Osteoblast (primary cell): Measurements from ENCODE around the gene UNC13A. TPM values are rescaled to one million over a fixed set of nuclear protein-coding genes. Genes with fewer than 3 reads are reported as not detected.

Experiments
- DNase-seq: peaks from one replicate; pipeline ENCODE4 v3.0.0; 2011; ENCODE audit warnings: low spot score, mixed read lengths; ENCODE audit not compliant: insufficient read length; ENCODE audit errors: missing footprints
- H2AFZ ChIP-seq: 2 replicates; pipeline ENCODE4 v1.6.0; 2011; ENCODE audit warnings: mild to moderate bottlenecking, low read length
- H3K27ac ChIP-seq: 2 replicates; pipeline ENCODE4 v1.5.1; 2011; ENCODE audit warnings: mild to moderate bottlenecking, low read depth, low read length, moderate library complexity
- H3K27me3 ChIP-seq: 2 replicates; pipeline ENCODE4 v1.6.0; 2012; ENCODE audit warnings: mild to moderate bottlenecking, control low read depth, inconsistent platforms, low read length, moderate library complexity; ENCODE audit not compliant: insufficient read depth
- H3K36me3 ChIP-seq: 2 replicates; pipeline ENCODE4 v1.5.1; 2011; ENCODE audit warnings: mild to moderate bottlenecking, low read length, control low read depth, moderate library complexity; ENCODE audit not compliant: insufficient read depth
- H3K4me1 ChIP-seq: 2 replicates; pipeline ENCODE4 v1.5.1; 2011; ENCODE audit warnings: mild to moderate bottlenecking, low read length, control low read depth, moderate library complexity; ENCODE audit not compliant: insufficient read depth
- H3K4me2 ChIP-seq: 2 replicates; pipeline ENCODE4 v1.6.0; 2011; ENCODE audit warnings: mild to moderate bottlenecking, low read length; ENCODE audit not compliant: insufficient read depth
- H3K4me3 ChIP-seq: fragments of 200-600 bp; sonication (generic); 3 replicates; pipeline ENCODE4 v1.5.1; 2012; ENCODE audit warnings: mild to moderate bottlenecking, low read length, inconsistent platforms; ENCODE audit not compliant: insufficient read depth
- H3K79me2 ChIP-seq: 2 replicates; pipeline ENCODE4 v1.6.0; 2012; ENCODE audit warnings: mild to moderate bottlenecking, low read length, control low read depth, inconsistent platforms; ENCODE audit not compliant: insufficient read depth
- H3K9me3 ChIP-seq: 2 replicates; pipeline ENCODE4 v1.5.1; 2011; ENCODE audit warnings: low read depth, low read length, control low read depth
- H4K20me1 ChIP-seq: 2 replicates; pipeline ENCODE4 v1.6.0; 2012; ENCODE audit warnings: mild to moderate bottlenecking, low read length, control low read depth; ENCODE audit not compliant: insufficient read depth
- CTCF ChIP-seq: IDR thresholded peaks from 2 replicates; pipeline ENCODE4 v1.5.1; 2011; ENCODE audit warnings: mild to moderate bottlenecking, low read depth, low read length, moderate library complexity; ENCODE audit errors: extremely low read depth
- total RNA-seq: library from RNA; depleted of rRNA; stranded (reverse); fragments of >200 nt; gene quantifications from 2 replicates; pipeline ENCODE4 v1.2.3, GENCODE V29; 2012

The UNC13A gene
- total RNA-seq, 1 donor: under 0.01 TPM

DNA sequence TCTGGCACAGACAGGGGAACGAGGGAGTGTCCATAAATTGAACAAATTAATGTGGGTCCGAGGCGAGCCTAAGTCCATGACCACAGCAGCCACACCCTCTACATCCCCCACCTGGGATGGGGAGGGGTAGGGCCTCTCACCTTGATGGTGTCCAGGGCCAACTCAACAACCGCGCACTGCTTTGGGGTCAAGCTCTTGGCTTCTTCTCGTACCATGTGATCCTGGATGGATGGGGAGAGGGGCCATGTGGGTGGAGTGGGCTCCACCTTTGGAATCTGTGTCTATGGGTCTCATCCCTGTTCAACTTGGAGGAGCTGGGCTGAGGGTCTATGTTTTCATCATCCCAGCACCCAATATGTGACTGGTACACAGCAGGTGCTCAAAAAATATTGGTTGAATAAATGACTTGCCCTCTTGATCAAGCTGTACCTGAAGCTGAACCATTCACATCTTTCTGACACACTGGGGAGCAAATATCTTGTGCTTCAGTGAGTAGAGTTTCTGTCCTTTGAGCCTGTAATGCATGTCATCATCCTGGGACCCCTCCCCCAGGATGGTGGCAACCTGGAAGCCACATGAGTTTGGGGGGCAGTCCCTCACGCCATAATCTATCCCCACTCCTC lies 69.8 kb downstream of the UNC13A start:
- no peak overlapping the region for H3K4me2 ChIP-seq
- H3K27me3 ChIP-seq: no peaks in the 10 kb centered on the region
- no peaks in the 10 kb centered on the region for H3K79me2 ChIP-seq
- no peaks in the 10 kb centered on the region for H4K20me1 ChIP-seq
- no peak overlapping the region for H2AFZ ChIP-seq
- H3K27ac ChIP-seq: no peak overlapping the region
- no peak for DNase-seq
- TF ChIP-seq CTCF: no peak
- no peak overlapping the region for H3K4me3 ChIP-seq
- H3K9me3 ChIP-seq: no peaks in the 10 kb centered on the region
- no peaks in the 10 kb centered on the region for H3K4me1 ChIP-seq
- no peaks in the 10 kb centered on the region for H3K36me3 ChIP-seq

DNA sequence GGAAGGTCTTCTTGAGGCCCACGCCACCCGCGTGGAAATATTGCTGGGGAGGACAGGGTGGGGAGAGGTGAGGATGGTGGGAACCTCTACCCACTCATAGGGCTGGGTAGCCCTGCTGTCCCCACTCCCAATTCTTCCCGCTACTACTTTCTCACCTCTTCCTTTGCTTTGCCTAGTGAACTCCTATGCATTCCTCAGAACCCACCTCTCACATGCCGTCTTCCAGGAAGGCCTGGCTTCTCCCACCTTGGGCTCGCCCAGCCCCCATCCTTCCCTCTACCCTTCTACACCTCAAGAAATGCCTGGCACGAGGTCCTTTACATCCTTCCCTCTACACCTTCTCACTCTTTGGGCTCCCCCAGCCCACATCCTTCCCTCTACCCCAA lies 70.4 kb downstream of the UNC13A start:
- H3K4me3 ChIP-seq: no peak overlapping the region
- peak; percentile 59 for DNase-seq
- no peak overlapping the region for H3K27ac ChIP-seq
- no peaks in the 10 kb centered on the region for H3K4me1 ChIP-seq
- no peaks in the 10 kb centered on the region for H3K27me3 ChIP-seq
- no peaks in the 10 kb centered on the region for H3K9me3 ChIP-seq
- H3K4me2 ChIP-seq: no peak overlapping the region
- no peak for TF ChIP-seq CTCF
- no peak overlapping the region for H2AFZ ChIP-seq
- no peaks in the 10 kb centered on the region for H3K36me3 ChIP-seq
- no peaks in the 10 kb centered on the region for H3K79me2 ChIP-seq
- no peaks in the 10 kb centered on the region for H4K20me1 ChIP-seq

DNA sequence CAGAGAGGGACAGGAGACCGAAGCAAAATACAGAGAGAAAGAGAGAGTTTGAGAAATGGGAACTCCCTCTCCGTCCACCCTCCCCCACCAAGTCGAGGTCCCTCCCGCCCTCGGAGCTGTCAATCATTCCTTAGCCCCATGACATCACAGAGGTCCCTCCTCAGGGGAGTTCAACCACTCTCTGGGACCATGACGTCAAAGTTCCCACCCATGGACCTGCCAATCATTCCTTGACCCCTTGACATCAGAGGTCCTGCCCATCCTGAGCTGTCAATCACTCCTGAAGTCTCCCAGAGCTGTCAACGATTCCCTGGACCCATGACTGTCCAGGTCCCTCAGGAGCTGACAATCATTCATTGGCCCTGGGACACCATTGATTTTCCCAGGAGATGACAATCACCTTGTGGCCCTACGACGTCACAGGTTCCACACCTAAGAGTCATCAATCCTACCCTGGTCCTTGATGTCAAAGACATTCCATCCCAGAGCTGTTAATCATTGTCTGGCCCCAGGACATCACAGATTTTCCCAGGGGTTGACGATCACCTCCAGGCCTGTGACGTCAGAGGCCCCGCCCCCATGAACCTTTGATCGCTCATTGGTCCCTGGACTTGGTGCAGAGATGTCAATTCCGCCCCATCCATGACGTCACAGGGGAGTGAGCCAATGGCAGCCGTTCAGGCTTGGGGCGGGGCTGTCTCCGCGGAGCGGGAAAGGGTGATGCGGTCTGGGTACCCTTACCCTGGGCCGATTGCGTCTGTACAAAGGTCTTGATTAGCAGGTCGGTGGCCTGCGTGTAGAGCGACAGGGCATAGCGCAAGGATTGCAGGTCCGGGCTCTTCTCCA lies 71.0 kb downstream of the UNC13A start:
- Histone ChIP-seq H3K4me2 (peak overlapping the region; percentile 58), H2AFZ (no peak overlapping the region), H3K36me3 (no peaks in the 10 kb centered on the region), H3K4me3 (no peak overlapping the region), H3K79me2 (no peaks in the 10 kb centered on the region), H4K20me1 (no peaks in the 10 kb centered on the region), H3K27ac (no peak overlapping the region), H3K9me3 (no peaks in the 10 kb centered on the region), H3K4me1 (no peaks in the 10 kb centered on the region), H3K27me3 (no peaks in the 10 kb centered on the region)
- TF ChIP-seq CTCF: no peak
- DNase-seq: peak; percentile 80

- no peaks in the 10 kb centered on the region for H3K36me3 ChIP-seq
- H3K4me3 ChIP-seq: peak overlapping the region; percentile 16
- peak overlapping the region; percentile 58 for H3K4me2 ChIP-seq
- H3K79me2 ChIP-seq: no peaks in the 10 kb centered on the region
- H3K4me1 ChIP-seq: no peaks in the 10 kb centered on the region
- TF ChIP-seq CTCF: no peak
- H2AFZ ChIP-seq: no peak overlapping the region
- H3K27me3 ChIP-seq: no peaks in the 10 kb centered on the region
- no peak overlapping the region for H3K27ac ChIP-seq
- no peaks in the 10 kb centered on the region for H4K20me1 ChIP-seq
- peak; percentile 58 for DNase-seq
- no peaks in the 10 kb centered on the region for H3K9me3 ChIP-seq
Measured at GRCh38 chr19:17616686-17616960, 71.5 kb downstream of the UNC13A start.
